ENCODE results near the gene HBD. TPM values are rescaled to one million over a fixed set of nuclear protein-coding genes. Genes with fewer than 3 reads are reported as not detected.

Gene HBD
- total and polyA plus RNA-seq, 9 of the 15 experiments (the other 6 are each of a cell fraction or from before 2014, with no cell fraction given), result 11.8 to 169 (median 36.0) TPM

DNA sequence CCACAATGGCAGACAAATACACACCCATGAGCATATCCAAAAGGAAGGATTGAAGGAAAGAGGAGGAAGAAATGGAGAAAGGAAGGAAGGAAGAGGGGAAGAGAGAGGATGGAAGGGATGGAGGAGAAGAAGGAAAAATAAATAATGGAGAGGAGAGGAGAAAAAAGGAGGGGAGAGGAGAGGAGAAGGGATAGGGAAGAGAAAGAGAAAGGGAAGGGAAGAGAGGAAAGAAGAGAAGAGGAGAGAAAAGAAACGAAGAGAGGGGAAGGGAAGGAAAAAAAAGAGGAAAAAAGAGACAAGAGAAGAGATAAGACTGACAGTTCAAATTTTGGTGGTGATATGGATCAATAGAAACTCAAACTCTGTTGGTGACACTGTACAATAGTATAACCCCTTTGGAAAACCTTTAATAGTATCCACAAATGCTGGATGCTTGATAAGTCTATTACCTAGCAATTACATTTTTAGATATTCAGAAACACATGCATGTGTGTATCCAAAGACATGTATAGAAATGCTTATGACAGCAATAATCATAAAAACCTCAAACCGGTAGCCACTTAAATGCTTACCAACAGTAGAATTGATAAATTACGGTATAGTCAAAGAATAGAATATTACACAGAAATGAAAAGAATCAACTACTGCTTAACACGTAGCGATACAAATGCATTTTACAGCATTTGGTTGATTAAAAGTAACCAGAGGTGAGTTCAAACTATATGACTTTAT lies 1.2 kb upstream of the HBD start (continued):
- TF ChIP-seq ZNF77 (CRISPR knock-in tag; IDR thresholded peaks at IDR 0.05), result no peak
- TF ChIP-seq ELF4 (CRISPR knock-in tag; IDR thresholded peaks at IDR 0.05), result peak; percentile 79; the same call in 1 of the 2 replicates
- TF ChIP-seq LEF1 (IDR thresholded peaks at IDR 0.05), result no peak
- no peak for TF ChIP-seq NR1H2 (CRISPR knock-in tag; IDR thresholded peaks at IDR 0.05)
- TF ChIP-seq, protein P1, sequence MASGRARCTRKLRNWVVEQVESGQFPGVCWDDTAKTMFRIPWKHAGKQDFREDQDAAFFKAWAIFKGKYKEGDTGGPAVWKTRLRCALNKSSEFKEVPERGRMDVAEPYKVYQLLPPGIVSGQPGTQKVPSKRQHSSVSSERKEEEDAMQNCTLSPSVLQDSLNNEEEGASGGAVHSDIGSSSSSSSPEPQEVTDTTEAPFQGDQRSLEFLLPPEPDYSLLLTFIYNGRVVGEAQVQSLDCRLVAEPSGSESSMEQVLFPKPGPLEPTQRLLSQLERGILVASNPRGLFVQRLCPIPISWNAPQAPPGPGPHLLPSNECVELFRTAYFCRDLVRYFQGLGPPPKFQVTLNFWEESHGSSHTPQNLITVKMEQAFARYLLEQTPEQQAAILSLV (tag; IDR thresholded peaks at IDR 0.05), result no peak
- TF ChIP-seq, protein P2, sequence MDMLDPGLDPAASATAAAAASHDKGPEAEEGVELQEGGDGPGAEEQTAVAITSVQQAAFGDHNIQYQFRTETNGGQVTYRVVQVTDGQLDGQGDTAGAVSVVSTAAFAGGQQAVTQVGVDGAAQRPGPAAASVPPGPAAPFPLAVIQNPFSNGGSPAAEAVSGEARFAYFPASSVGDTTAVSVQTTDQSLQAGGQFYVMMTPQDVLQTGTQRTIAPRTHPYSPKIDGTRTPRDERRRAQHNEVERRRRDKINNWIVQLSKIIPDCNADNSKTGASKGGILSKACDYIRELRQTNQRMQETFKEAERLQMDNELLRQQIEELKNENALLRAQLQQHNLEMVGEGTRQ (CRISPR knock-in tag; IDR thresholded peaks at IDR 0.05), result no peak
- TF ChIP-seq HDAC1 (IDR thresholded peaks at IDR 0.05), result peak; percentile 49 to 83; a peak in 3 of 4 replicates
- no peak for TF ChIP-seq ZFPM2 (CRISPR knock-in tag; IDR thresholded peaks at IDR 0.05)
- no peak for TF ChIP-seq ZNF133 (CRISPR knock-in tag; IDR thresholded peaks at IDR 0.05)
- TF ChIP-seq, protein P3, sequence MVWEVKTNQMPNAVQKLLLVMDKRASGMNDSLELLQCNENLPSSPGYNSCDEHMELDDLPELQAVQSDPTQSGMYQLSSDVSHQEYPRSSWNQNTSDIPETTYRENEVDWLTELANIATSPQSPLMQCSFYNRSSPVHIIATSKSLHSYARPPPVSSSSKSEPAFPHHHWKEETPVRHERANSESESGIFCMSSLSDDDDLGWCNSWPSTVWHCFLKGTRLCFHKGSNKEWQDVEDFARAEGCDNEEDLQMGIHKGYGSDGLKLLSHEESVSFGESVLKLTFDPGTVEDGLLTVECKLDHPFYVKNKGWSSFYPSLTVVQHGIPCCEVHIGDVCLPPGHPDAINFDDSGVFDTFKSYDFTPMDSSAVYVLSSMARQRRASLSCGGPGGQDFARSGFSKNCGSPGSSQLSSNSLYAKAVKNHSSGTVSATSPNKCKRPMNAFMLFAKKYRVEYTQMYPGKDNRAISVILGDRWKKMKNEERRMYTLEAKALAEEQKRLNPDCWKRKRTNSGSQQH (CRISPR knock-in tag; IDR thresholded peaks at IDR 0.05), result peak; percentile 48; the same call in 1 of the 2 replicates
- TF ChIP-seq POLR2H (tag; IDR thresholded peaks at IDR 0.05; ENCODE audit: low read depth), result no peak
- no peak for TF ChIP-seq ZFX (CRISPR knock-in tag; IDR thresholded peaks at IDR 0.05)
- no peak; the same call in 1 of the 2 replicates for TF ChIP-seq SMARCC2 (IDR thresholded peaks at IDR 0.05; ENCODE audit: low read depth)
- TF ChIP-seq, protein P4, sequence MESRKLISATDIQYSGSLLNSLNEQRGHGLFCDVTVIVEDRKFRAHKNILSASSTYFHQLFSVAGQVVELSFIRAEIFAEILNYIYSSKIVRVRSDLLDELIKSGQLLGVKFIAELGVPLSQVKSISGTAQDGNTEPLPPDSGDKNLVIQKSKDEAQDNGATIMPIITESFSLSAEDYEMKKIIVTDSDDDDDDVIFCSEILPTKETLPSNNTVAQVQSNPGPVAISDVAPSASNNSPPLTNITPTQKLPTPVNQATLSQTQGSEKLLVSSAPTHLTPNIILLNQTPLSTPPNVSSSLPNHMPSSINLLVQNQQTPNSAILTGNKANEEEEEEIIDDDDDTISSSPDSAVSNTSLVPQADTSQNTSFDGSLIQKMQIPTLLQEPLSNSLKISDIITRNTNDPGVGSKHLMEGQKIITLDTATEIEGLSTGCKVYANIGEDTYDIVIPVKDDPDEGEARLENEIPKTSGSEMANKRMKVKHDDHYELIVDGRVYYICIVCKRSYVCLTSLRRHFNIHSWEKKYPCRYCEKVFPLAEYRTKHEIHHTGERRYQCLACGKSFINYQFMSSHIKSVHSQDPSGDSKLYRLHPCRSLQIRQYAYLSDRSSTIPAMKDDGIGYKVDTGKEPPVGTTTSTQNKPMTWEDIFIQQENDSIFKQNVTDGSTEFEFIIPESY (CRISPR knock-in tag; IDR thresholded peaks at IDR 0.05), result no peak
- no peak for TF ChIP-seq KLF13 (tag; IDR thresholded peaks at IDR 0.05; ENCODE audit: borderline replicate concordance, low read depth)
- no peak for TF ChIP-seq ZNF274 (IDR thresholded peaks at IDR 0.05; ENCODE audit: borderline replicate concordance, low read depth, low read length)
- TF ChIP-seq CBX8 (IDR thresholded peaks at IDR 0.05; ENCODE audit: borderline replicate concordance, extremely low read depth, low read depth, low read length, poor library complexity, severe bottlenecking), result no peak
- no peak for TF ChIP-seq GATA2 (CRISPR knock-in tag; IDR thresholded peaks at IDR 0.05)
- no peak for TF ChIP-seq ZNF140 (CRISPR knock-in tag; IDR thresholded peaks at IDR 0.05)
- no peak for TF ChIP-seq ESRRA (IDR thresholded peaks at IDR 0.05; ENCODE audit: borderline replicate concordance, low read depth)
- TF ChIP-seq, protein P5, sequence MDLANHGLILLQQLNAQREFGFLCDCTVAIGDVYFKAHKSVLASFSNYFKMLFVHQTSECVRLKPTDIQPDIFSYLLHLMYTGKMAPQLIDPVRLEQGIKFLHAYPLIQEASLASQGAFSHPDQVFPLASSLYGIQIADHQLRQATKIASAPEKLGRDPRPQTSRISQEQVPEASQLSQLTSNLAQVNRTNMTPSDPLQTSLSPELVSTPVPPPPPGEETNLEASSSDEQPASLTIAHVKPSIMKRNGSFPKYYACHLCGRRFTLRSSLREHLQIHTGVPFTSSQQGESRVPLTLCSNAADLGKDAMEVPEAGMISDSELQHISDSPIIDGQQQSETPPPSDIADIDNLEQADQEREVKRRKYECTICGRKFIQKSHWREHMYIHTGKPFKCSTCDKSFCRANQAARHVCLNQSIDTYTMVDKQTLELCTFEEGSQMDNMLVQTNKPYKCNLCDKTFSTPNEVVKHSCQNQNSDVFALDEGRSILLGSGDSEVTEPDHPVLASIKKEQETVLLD (IDR thresholded peaks at IDR 0.05), result 0 out of 2 replicates have a peak, but pooled peaks have one; percentile 49
- no peak for TF ChIP-seq HMG20B (CRISPR knock-in tag; IDR thresholded peaks at IDR 0.05)

All from K562 (cell line).